SK-N-SH treated with all-trans-retinoic acid at 6 μM for 48 hours (cell line): ENCODE results near the gene LTBP1.
"Not testable (repeated sequence)": the region's sequence is repeated elsewhere in the genome, so short reads cannot be mapped to it uniquely, and the experiment has no call there.

ENCODE experiments used
- ATAC-seq: fragments of 200-7000 bp; cut with Tn5 transposase; 3 replicates; pipeline ENCODE4 v1.9.1; 2020; ENCODE audit warnings: mild to moderate bottlenecking, moderate library complexity
- BACH2 ChIP-seq: fragments of 250-450 bp; sonication (Bioruptor Pico); IDR thresholded peaks from 2 replicates; pipeline ENCODE4 v1.9.0; 2021; ENCODE audit warnings: mild to moderate bottlenecking, borderline replicate concordance
- CSDC2 ChIP-seq: fragments of 250-450 bp; sonication (Bioruptor Pico); IDR thresholded peaks from 2 replicates; pipeline ENCODE4 v1.5.0; 2020; ENCODE audit warnings: mild to moderate bottlenecking, moderate library complexity
- CSRNP3 ChIP-seq: fragments of 250-450 bp; sonication (Bioruptor Pico); IDR thresholded peaks from 2 replicates; pipeline ENCODE4 v1.5.1; 2021; ENCODE audit warnings: mild to moderate bottlenecking, moderate library complexity
- GLIS3 ChIP-seq: fragments of 250-450 bp; sonication (Bioruptor Pico); IDR thresholded peaks from 2 replicates; pipeline ENCODE4 v1.5.0; 2020; ENCODE audit warnings: mild to moderate bottlenecking, moderate library complexity
- ISL1 ChIP-seq: fragments of 250-450 bp; sonication (Bioruptor Pico); IDR thresholded peaks from 2 replicates; pipeline ENCODE4 v2.1.2; 2022; ENCODE audit warnings: mild to moderate bottlenecking, moderate library complexity
- POU6F1 ChIP-seq: fragments of 250-450 bp; sonication (Bioruptor Pico); IDR thresholded peaks from 2 replicates; pipeline ENCODE4 v1.8.0; 2021; ENCODE audit warnings: low read depth, mild to moderate bottlenecking, moderate library complexity, borderline replicate concordance
- PPARA ChIP-seq: fragments of 250-450 bp; sonication (Bioruptor Pico); IDR thresholded peaks from 2 replicates; pipeline ENCODE4 v1.5.0; 2020; ENCODE audit warnings: mild to moderate bottlenecking, borderline replicate concordance
- SNAI2 ChIP-seq: fragments of 250-450 bp; sonication (Bioruptor Pico); IDR thresholded peaks from 2 replicates; pipeline ENCODE4 v1.5.0; 2020; ENCODE audit warnings: mild to moderate bottlenecking, moderate library complexity
- TCF4 ChIP-seq: fragments of 250-450 bp; sonication (Bioruptor Pico); IDR thresholded peaks from 2 replicates; pipeline ENCODE4 v1.8.0; 2021; ENCODE audit warnings: mild to moderate bottlenecking, moderate library complexity, borderline replicate concordance
- TOX ChIP-seq: fragments of 250-450 bp; sonication (Bioruptor Pico); IDR thresholded peaks from 2 replicates; pipeline ENCODE4 v1.8.0; 2021; ENCODE audit warnings: mild to moderate bottlenecking, moderate library complexity, borderline replicate concordance
- TSHZ2 ChIP-seq: fragments of 250-450 bp; sonication (Bioruptor Pico); IDR thresholded peaks from 2 replicates; pipeline ENCODE4 v1.5.0; 2020; ENCODE audit warnings: mild to moderate bottlenecking, moderate library complexity
- ZC3H10 ChIP-seq: fragments of 250-450 bp; sonication (Bioruptor Pico); IDR thresholded peaks from 2 replicates; pipeline ENCODE4 v1.5.1; 2021; ENCODE audit warnings: mild to moderate bottlenecking, moderate library complexity
- ZFP3 ChIP-seq: fragments of 250-450 bp; sonication (Bioruptor Pico); IDR thresholded peaks from 2 replicates; pipeline ENCODE4 v1.5.0; 2020; ENCODE audit warnings: mild to moderate bottlenecking, moderate library complexity
- ZNF565 ChIP-seq: fragments of 450-650 bp; formaldehyde crosslinking; conservative IDR thresholded peaks from 2 replicates; pipeline ENCODE4 v1.5.0; 2020; ENCODE audit warnings: low read depth, mild to moderate bottlenecking, moderate library complexity
- ZNF8 ChIP-seq: fragments of 450-650 bp; formaldehyde crosslinking; IDR thresholded peaks from 2 replicates; pipeline ENCODE4 v1.5.0; 2020; ENCODE audit warnings: mild to moderate bottlenecking, moderate library complexity
- TF ChIP-seq, protein P1 (sequence below): fragments of 250-450 bp; sonication (Bioruptor Pico); IDR thresholded peaks from 2 replicates; pipeline ENCODE4 v1.5.1; 2020; ENCODE audit warnings: low read depth, mild to moderate bottlenecking, moderate library complexity
- TF ChIP-seq, protein P2 (sequence below): fragments of 250-450 bp; sonication (Bioruptor Pico); IDR thresholded peaks from 2 replicates; pipeline ENCODE4 v1.8.0; 2020; ENCODE audit warnings: mild to moderate bottlenecking, moderate library complexity, borderline replicate concordance

The LTBP1 gene

GRCh38 chr2:33441235-33441810 is 494.6 kb downstream of the LTBP1 start:
- TF ChIP-seq CSRNP3 (no peak), ZFP3 (CRISPR knock-in tag) (no peak), TOX (no peak), BACH2 (CRISPR knock-in tag) (no peak), ZNF8 (CRISPR knock-in tag) (no peak), ZNF565 (CRISPR knock-in tag) (no peak), SNAI2 (CRISPR knock-in tag) (no peak), TSHZ2 (CRISPR knock-in tag) (no peak), POU6F1 (CRISPR knock-in tag) (no peak), TCF4 (CRISPR knock-in tag) (no peak)
- TF ChIP-seq, protein P1, sequence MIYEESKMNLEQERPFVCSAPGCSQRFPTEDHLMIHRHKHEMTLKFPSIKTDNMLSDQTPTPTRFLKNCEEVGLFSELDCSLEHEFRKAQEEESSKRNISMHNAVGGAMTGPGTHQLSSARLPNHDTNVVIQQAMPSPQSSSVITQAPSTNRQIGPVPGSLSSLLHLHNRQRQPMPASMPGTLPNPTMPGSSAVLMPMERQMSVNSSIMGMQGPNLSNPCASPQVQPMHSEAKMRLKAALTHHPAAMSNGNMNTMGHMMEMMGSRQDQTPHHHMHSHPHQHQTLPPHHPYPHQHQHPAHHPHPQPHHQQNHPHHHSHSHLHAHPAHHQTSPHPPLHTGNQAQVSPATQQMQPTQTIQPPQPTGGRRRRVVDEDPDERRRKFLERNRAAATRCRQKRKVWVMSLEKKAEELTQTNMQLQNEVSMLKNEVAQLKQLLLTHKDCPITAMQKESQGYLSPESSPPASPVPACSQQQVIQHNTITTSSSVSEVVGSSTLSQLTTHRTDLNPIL (CRISPR knock-in tag) = no peak
- peak; percentile 86 for ATAC-seq

DNA sequence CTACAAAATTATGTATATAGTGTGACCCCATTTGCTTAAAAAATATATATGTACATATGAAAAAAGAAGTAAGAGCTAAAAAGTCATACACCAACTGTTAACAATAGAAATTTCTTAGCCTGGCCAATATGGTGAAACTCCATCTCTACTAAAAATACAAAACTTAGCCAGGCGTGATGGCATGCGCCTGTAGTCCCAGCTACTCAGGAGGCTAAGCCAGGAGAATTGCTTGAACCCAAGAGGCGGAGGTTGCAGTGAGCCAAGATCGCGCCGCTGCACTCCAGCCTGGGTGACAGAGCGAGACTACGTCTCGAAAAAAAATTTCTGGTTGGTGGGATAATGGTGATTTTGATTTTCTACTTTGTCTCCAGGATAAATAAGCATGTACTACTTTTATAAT is 495.3 kb downstream of the LTBP1 start:
- ATAC-seq = not testable (repeated sequence)

- TF ChIP-seq CSDC2 (CRISPR knock-in tag) (no peak), CSRNP3 (no peak), ZC3H10 (CRISPR knock-in tag) (peak; percentile 34; the same call in 1 of the 2 replicates), TOX (no peak), ZNF8 (CRISPR knock-in tag) (no peak), PPARA (no peak)
- no peak for ATAC-seq
These were observed 495.9 kb downstream of the LTBP1 start for GRCh38 chr2:33442528-33443079.

- ATAC-seq = no peak
- TF ChIP-seq CSDC2 (CRISPR knock-in tag) = no peak
These were observed 496.6 kb downstream of the LTBP1 start for GRCh38 chr2:33443274-33443829.

- ATAC-seq = no peak
- TF ChIP-seq SNAI2 (CRISPR knock-in tag) (no peak), GLIS3 (no peak), ISL1 (CRISPR knock-in tag) (no peak)
- TF ChIP-seq, protein P2, sequence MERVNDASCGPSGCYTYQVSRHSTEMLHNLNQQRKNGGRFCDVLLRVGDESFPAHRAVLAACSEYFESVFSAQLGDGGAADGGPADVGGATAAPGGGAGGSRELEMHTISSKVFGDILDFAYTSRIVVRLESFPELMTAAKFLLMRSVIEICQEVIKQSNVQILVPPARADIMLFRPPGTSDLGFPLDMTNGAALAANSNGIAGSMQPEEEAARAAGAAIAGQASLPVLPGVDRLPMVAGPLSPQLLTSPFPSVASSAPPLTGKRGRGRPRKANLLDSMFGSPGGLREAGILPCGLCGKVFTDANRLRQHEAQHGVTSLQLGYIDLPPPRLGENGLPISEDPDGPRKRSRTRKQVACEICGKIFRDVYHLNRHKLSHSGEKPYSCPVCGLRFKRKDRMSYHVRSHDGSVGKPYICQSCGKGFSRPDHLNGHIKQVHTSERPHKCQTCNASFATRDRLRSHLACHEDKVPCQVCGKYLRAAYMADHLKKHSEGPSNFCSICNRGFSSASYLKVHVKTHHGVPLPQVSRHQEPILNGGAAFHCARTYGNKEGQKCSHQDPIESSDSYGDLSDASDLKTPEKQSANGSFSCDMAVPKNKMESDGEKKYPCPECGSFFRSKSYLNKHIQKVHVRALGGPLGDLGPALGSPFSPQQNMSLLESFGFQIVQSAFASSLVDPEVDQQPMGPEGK (CRISPR knock-in tag) = no peak
- TF ChIP-seq, all 23 proteins: peak for 0
These were observed 498.2 kb downstream of the LTBP1 start for GRCh38 chr2:33444967-33445366.
